Suppressor macrophage treated with lipopolysaccharide for 1 hour (primary cell): ENCODE data around the gene CLIC1.
A peak's percentile ranks its signal among the peaks of the same experiment; 100 is the strongest.

Source experiments
- DNase-seq, 3 donors: peaks; one replicate each; pipeline ENCODE4 v3.0.0-alpha.2; 2020 to 2022

The CLIC1 gene

GRCh38 chr6:31700740-31701401 lies 35.5 kb downstream of the CLIC1 start:
- DNase-seq: no peak

DNA sequence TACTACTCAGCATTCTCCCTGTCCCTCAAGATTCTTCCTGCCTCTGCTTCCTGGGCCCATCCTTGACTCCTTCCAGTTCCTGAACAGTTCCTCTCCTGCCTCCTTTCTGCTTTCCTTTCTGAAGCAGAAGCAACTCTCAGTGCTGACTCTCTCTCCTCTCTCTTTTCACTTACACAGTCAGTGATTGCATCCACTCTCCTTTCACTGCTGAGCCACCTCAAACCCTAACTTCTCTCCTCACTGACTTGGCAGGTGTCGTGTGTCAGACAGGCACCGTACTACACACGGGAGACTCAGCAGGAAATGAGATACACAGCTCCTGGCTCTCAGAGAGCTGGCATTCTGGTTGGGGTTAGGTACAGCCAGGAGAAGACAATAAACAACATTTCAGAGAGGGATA lies 38.8 kb downstream of the CLIC1 start:
- DNase-seq: peak; percentile 18 to 41 (median 32)

DNA sequence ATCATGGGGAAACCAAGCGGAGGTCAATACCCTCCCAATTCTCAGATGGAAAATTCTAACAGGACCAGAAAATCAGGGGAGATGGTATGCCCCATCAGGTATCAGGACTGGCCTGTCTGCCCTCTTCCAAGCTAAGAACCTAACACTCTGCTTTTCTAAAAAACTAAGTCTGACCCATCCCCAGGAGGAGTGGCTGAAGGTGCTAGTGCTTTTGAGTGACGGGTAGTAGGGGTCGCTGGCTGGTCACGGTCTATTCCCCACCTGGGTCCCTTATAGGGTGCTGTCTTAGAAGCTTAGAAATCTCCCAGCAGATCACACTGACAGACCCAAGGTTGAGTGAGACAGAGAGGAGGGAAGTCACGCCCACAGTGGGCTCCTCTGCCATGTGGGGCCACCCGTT lies 42.8 kb downstream of the CLIC1 start:
- no peak for DNase-seq

DNA sequence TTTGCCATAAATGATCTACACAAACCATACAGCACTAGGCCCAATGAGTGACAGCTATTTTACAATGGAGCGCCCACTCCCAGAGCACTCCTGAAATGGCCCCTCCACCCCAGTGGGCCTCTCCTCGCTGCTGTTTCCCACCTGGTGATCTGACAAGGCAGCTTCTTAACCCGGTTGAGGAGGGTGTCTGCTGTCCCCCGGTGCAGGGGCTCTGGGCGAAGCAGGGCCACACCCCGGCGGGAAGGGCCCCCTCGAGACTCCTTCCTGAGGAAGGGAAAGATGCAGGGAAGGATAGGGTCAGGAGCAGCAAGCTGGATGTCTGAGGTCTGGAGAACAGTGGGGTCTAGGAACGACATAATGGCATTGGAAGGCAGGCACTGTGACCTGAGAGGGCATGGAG lies 43.4 kb downstream of the CLIC1 start:
- DNase-seq: no peak

- DNase-seq: no peak
Observed at GRCh38 chr6:31692353-31692752, 44.0 kb downstream of the CLIC1 start.

- DNase-seq: no peak
Observed at GRCh38 chr6:31691564-31692108, 44.7 kb downstream of the CLIC1 start.

DNA sequence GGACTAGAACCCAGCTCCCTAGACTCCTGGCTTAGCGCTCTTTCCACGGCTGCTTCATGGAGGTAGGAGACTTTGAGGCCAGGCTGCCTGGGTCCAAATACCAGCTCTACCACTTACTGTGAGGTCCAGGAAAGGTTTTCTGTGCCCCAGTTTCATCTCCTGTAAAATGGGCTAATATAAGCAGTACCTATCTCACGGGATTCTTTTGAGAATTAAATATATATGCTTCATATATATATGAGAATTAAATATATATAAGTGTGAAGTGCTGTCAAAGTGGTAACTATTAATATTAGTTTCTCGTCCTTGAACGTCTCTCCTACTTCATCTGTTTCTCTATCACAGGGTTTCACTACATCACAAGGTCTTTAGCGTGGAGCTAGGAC lies 45.3 kb downstream of the CLIC1 start:
- no peak for DNase-seq

DNA sequence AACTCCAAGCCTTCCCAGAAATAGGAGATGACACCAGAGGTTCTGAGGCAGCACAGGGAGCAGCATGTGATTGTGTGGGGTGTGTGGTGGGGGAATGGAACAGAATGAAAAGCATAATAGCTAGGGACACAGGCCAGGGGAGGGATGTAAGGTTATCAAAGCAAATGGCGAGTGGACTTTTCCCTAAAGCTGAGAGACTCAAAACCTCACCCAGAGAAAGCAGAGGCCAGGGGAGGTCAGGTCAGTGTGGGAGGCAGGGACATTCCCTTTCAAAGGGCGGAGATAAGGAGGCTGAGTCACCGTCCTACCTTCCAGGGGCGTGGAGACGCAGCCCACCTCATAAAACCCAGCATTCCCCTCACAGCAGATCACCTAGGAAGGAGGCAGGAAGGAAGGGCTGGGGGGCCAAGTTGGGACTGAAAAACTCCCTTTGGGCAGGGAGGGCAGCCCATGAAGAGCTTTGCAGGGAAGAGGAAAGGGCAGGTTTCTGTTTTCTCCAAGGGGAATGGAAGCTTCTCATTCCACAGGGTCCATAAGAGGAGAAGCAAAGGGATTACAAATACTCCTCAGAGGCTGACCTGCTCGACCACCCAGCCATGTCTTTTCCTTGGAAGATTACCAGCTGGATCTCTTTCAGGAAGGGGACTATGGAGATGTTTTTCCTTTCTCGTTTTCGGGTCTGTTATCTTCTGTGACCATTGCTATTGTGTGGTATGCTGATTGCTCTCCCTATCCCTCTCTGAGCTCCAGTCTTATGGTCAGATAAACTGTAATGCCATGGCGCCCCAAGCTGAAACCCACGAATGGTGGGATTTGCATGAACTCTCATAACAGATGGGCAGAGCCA lies 45.9 kb downstream of the CLIC1 start:
- DNase-seq: peak in 2 of 3 donors; percentile 25 to 27

DNA sequence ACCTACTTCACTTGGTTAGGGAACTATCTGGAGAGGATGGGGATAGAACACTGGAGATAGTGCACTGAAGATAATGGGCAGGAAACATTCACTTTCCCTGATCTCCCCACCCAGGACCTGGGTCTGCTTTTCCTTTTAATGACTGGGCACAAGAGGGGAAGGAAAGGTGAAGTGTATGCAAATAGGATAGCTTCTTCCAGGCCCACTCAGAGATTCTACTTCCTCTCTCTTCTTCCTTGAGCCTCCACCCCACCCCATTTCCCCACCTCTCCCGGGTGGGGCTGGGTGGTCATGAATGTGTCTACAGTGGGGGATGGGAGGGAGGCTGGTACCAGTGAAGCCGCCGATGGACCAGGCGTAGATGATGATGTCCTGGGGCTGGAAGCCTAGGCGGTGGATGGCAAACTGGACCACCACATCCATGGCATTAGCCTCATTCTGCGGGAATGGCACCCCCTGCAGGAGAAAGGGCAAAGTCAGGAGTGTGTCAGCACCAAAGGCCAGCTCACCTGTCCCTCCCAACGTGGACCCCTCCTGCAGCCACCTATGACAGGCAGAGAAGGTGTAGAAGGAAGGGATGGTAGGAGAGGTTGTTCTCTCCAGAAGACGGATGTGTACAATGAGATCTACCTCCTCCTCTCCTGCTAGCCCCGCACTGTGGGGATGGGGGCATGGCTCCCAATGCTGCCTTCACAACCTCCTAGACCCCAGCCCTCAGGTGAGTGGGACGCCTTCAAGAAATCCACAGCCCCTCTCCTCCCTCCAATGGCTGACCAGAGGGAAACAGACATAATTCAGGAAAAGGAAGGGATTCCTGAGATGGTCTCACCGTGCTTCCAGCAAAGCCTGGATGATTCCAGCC lies 46.9 kb downstream of the CLIC1 start:
- peak in 2 of 3 donors; percentile 6 to 28 for DNase-seq

DNA sequence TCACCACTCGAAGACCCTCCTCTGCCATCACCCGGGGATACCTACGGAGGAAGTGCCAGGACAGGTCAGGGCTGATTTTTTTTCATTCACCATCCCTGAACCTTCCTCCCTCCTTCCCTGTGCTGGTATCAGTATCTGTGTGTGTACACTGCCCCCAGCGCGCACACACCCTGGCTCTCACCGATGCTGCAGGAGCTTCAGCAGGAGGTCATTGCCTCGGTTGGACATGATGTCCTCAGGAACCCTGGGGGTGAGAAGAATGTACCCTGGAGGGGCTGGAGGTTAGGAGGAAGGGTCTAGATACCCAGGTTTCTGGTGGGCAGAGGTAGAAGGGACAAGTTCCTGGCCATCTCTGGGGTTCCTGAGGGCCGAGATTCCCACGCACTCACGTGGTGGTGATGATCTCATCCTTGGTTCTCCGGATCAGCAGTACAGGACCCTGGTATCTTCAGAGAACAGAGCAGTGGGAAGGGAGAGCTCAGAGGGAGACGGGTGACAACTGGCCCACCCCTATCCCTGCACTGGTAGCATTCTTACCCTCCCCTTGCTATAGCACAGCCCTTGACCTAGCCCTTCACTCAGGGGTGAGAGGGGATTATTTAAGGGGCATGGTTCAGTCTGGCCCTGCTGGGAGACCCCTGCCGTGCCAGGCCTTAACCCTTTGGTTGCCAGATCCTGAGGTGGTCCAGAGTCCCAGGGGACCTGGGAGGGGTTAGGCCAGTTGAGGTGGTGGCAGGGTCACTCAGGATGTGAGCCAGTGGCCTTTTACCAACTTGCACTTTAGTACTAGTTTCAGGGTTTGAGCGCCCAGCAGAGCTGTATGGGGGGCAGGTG lies 48.3 kb downstream of the CLIC1 start:
- DNase-seq: no peak

- DNase-seq: no peak
Observed at GRCh38 chr6:31687321-31687720, 49.0 kb downstream of the CLIC1 start.

DNA sequence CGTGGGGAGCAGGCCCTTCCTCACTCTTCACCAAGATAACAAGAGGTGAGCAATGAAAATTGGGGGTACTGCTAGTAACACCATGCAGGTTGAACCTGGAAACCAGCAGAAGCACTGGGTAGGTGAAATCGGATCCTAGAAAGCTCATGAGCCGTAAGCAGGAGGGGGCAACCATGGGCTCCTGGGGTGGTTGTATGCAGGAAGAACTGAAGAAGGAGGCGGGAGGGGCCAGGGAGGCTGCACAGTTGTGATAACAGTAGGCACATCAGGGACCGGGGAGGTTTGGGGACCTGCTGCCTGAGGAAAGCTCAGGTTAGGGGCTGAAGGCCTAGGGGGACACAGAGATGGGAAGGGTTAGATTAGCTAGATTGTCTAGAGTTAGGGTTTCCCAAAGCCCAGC lies 49.8 kb downstream of the CLIC1 start:
- DNase-seq: no peak

DNA sequence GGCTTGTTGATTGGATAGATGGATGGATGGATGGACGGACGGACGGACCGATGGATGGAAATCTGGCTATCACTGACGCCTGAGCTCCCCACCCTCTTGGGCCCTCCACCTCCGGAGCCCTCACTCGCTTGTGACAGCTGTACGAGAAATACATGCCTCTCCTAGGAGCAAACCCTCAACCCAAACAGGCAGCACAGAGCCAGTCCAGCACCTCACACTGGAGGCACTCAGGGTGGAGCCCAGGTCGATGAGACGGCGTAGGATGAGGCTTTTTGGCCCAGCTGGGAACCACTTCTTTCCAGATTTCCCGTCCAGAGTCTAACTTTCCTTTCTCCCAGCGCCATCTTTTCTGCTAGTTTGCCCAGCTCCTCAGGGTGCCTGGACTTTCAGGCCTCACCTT lies 52.7 kb downstream of the CLIC1 start:
- DNase-seq: no peak

GRCh38 chr6:31681135-31681671 lies 55.1 kb downstream of the CLIC1 start:
- peak; percentile 58 to 83 (median 72) for DNase-seq
